NCI-H187 (cell line): ENCODE results near the gene MMP24OS.

Source experiments
- DNase-seq, 2 experiments: peaks; one replicate each; lab custom pipeline; 2025; lab: John Stamatoyannopoulos, UW

The MMP24OS gene

DNA sequence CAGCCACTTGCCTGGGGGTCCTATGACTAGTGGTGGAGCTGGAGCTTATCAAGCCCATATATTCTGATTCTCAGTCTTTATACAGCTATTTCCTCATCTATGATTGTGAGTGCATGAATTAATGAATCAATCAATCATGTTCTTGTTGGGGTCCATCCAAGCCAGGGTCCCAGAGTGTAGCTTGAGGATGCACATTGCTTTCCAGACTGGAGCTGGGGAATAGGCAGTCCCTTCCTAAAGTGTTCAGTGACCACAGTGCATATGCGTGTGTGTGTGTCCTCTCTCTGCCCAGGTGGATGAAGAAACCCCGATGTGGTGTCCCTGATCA lies 26.3 kb downstream of the MMP24OS start:
- DNase-seq: no peak

DNA sequence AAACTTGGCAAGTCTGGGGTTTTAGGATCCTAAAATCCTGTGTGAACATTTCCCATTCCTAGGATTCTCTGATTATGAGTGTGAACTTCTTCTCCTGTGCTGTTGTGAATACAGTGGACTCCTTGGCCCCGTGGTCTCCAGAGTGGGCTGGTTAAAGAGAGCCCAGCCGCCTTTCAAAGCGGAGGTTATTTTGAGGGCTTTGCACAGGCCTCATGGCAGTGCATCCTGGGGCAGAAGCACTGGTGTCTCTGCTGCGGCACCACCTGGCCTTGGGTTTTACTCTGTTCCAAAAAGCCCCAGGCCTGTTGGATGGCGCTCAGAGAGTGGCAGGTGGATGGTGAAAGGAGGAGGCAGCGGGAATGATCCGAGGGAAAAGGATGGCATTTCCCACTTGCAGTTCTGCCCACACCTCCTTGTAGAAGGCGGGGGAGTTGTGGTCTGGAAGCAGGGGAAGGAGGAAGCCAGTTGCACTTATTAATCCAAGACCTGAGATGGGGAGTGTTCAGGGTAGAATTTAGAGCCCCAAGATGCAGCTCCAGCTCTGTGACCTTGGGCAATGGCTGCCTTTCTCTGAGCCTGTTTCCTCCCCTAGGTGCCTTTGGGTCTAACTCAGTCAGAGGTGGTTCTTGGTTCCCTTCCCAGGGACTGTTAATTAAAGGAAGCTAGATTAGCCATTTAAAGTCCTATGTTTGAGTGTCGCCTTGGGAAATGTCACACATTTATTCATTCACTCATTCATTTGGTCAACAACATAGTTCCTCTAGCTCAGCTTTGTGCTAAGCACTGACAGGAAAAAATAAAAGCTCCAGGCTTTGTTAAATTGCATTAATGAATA lies 29.1 kb downstream of the MMP24OS start:
- no peak for DNase-seq

DNA sequence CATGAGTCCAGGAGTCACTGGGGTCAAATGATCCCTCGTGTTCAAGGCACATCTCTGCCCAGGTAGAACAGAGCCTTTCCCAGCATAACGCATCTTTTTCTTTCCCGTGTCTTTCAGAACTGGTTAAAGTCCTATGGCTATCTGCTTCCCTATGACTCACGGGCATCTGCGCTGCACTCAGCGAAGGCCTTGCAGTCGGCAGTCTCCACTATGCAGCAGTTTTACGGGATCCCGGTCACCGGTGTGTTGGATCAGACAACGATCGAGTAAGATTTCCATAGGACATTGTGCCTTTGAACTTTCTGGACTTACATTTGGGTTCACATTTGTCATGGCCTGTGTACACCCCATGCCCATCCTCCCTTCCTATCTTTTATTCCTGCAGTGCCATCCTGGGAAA lies 31.2 kb downstream of the MMP24OS start:
- no peak for DNase-seq

DNA sequence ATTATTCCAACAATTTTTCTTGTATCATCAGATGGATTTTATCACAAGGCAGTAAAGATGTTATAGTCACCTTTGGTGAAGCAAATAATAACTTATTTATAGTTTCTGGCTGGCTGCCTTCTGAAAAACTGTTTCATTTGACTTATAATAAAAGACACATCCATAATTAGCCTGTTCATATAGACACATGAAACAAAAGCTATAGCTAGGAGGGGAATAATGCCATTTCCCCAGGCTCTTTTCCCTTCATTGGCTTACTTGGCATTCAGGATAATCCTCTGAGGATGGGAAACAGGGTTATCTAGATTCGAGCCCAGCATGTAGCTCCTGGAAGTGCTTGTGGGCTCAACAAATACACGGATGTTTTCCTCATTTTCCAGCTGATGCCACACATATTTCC lies 33.9 kb downstream of the MMP24OS start:
- DNase-seq: no peak

DNA sequence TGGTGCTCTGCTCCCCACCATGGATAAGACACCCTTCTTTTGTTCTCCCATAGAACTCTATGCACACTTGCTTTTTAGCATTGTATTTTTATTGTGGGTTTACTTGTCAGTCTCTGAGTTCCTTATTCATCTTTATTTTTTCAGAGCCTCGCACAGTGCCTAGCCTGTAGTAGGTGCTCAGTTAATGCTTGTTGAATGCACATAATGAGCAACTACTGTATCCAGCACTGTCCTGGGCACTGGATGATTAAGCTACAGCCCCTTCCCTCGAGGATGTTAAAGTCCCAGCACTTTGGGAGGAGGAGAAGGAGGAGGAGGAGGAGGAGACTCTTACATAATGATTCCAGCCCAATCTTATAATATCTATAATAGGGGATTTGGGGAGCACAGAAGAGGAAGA lies 34.6 kb downstream of the MMP24OS start:
- no peak for DNase-seq

DNA sequence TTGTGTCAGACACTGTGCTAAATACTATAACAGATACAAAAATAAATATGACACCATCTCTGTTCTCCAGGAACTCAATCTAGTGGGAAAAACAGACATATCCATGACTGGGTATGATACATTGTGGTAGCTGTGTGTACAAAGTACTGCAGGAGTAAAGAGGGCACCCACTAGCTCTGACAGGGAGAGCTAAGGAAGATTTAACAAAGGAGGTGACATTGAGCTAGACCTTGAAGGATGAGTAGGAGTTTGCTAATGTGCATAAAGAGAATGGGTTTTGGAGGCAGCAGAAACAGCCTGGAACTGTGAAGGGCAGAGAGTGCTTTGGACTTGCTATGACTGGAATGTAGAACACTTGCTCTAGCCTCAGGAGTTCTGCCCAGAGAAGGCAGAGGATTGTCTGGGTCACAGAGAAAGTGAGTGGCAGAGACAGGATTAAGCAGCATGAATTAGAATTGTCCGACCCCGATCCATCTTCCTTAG lies 37.1 kb downstream of the MMP24OS start:
- no peak for DNase-seq

DNA sequence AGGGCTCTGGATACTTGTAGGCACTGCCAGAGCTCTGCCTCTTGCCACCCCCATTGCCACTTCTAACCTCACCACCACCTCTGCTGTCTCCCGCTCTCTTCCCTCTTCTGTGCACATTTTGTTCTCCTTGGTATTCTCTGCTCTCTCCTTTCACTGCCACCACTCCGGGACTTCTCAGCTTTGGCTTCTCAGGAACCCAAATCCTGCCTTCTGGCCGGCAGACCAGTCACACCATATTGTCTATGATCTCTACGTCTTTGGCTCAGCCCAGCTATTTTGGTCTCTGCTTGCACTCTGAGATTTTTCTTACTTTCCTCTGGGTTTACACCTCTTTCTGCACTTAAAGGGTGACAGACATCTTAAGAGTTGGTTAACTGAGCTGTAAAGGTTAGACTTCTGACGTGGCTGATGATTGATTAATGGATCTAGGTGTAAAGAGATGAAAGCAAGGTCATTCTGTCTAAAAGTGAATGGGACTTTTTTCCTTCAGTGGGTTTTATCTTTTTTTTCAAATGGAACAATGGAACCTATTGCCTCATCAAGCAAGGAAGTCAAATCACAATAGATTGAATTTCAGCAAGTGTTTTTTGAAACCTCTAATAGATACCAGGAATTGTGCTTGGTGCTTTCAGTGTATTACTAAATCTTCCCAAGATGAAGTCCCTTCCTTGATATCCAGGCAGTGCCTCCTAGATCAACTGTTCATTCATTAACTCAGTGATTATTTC lies 37.7 kb downstream of the MMP24OS start:
- DNase-seq: no peak

DNA sequence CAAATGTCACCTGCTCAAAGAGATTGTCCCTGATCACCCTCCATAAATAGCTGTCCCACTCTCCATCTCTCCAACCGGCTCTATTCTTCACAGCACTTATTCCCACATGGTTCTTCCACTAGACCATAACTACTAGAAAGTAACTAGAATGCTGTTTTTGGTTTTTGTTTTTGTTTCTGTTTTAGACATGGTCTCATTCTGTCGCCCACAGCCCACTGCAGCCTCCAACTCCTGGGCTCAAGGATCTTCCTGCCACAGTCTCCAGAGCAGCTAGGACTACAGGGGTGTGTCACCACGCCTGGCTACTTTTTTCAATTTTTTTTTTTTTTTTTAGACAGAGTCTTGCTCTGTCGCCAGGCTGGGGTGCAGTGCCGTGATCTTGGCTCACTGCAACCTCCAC lies 39.2 kb downstream of the MMP24OS start:
- no peak for DNase-seq

DNA sequence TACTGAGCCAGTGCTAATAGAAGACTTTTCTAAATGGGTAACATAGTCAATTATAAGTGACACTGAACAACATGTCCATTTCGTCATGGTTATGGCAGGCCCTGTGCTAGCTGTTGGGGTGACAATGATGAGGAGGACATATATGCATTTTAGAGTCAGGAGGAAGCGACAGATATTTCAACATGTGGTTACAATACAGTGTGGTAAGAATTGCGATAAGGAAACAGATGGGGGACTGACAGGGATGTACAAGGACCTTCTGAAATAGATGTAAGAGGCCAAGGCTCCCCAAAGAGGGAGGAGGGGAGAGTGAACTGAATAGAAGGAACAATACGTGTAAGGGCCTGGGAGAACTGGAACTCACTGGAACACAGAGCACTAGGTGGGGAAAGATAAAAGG lies 39.8 kb downstream of the MMP24OS start:
- no peak for DNase-seq

DNA sequence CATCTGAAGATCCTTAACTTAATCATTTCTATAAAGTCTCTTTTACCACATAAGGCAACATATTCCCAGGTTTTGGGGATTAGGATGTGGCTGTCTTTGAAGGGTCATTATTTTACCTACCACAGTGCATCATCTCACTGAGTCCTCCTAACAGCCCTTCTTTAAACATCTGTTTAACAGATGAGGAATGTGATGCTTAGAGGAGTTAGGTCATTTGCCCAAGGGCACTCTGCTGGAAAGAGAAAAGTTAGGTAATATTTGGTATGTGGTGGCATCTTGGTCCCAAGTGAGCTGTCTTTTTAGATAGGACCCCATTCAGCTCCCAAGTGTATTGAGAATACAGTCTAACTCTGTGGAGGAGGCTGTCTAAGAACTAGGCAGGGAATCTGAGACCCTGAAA lies 40.4 kb downstream of the MMP24OS start:
- no peak for DNase-seq

DNA sequence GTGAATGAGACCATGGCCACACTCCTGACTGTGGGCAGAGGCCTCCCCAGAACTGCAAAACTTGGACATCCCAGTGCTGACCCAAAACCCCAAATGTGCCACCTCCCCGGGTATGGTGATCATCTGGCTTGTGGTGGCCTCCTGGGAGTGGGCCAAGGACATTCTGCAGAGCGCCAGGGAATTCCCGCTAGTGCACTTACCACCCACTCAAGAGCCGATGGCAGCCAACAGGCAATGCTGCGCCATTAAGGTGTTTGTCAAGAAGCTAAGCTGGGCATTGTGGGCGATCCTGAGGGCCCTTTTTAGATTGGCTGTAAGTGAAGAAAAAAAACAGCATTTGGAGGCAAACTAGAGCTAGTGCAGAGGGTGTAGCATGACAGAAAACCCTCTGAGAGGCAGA lies 42.0 kb downstream of the MMP24OS start:
- peak; percentile 64 to 81 for DNase-seq

DNA sequence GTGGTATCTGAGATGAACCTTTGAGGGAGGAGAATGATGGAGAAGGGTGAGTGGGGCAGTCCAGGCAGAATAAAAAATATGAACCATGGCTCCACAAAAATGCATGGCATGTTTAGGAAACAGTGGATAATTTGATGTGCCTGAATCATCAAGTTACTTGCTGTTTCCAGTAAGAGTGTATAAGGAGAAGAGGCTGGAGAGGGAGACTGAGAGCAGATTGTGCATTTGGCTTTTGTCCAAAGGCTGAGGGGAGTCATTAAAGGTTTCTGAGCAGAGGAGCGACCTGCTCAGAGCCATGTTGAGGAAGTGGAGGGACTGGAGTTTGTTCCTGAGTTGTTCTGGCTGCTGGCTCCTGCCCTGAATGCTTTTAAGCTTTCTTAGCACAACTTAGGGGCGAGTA lies 45.3 kb downstream of the MMP24OS start:
- DNase-seq: peak; percentile 33 to 40

DNA sequence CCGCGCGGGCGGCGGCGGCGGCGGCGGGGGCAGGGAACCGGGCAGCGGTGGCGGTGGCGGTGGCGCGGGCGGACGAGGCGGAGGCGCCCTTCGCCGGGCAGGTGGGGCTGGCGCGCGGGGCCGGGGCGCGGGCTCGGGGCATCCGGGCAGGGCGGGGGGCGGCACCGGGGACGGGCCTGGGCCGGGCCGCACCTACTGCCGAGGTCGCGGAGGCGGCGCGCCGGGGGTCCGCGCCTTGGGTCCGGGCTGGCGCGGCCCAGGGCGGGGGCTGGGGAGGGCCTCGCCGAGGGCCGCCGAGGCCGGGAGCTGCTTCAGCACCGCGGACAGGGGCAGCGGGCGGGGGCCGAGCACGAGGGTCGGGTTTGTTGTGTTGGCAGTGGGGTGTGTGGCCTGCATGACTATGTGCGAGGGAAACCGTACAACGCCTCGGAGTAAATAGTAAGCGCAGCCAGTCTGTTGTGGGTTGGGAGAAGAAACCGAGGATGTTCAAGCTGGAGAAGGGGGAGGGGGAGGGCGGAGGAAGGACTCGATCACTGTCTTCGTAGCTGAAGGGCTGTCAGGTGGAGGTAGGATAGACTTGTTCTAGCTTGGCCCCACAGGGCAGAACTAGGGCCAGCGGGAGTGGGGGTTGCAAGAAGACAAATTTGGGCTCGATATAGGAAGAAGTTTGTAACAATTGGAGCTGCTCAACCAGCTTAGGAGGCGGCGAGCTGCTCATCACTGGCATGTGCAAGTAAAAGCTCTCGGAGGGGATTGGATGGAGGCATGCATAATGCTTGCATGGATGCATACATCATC lies 50.8 kb downstream of the MMP24OS start:
- DNase-seq: peak in 1 of 2 experiments; percentile 10
